Mucosa of gallbladder (tissue), 1 donor: Measurements from ENCODE around the gene MAGEB2. TPM values are rescaled to one million over a fixed set of nuclear protein-coding genes. Genes with fewer than 3 reads are reported as not detected.

Source experiments
- total RNA-seq: library from RNA; stranded (reverse); gene quantifications from one replicate; pipeline ENCODE4 v1.2.1, GENCODE V29; 2021
- donor health status: DM: no; HTN: no; CAD: no.

The MAGEB2 gene
- total RNA-seq, 1 donor from 2014 or later, result not detected

Other genes with a start within 250 kb of the MAGEB2 start
- not detected for gene MAGEB3, start 15.1 kb downstream of the MAGEB2 start, total RNA-seq
- not detected for gene MAGEB4, start 26.4 kb downstream of the MAGEB2 start, total RNA-seq
- gene MAGEB1, start 31.6 kb downstream of the MAGEB2 start, total RNA-seq, result not detected
- gene NR0B1, start 93.8 kb downstream of the MAGEB2 start, total RNA-seq, result not detected